Suppressor macrophage (primary cell): Measurements from ENCODE around the gene ADGRG3.

Source experiments
- DNase-seq, 4 experiments: peaks; one replicate each; pipeline ENCODE4 v3.0.0-alpha.2; 2020 to 2022

ADGRG3 gene

GRCh38 chr16:57630931-57631845, 36.9 kb upstream of the ADGRG3 start:
- no peak for DNase-seq

DNA sequence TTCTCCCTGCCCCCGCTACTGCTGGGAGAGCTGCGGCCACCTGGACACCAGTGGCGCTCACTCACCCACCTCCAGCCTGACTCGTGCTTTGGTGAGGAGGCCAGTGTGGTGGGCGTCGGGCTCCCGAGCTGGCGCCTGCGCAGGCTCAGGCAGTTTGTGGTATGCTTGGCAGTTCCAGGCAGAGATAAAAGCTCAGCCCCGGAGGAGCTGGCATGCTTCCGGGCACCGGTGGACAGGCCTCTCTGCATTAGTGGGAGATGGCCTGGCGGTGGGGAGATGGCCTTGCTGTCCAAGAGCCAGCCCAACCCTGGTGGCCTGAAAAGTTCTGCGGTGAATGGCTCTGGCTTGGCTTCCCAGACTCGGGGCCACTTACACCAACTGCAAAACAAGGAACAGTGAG, 35.5 kb upstream of the ADGRG3 start:
- no peak for DNase-seq

DNA sequence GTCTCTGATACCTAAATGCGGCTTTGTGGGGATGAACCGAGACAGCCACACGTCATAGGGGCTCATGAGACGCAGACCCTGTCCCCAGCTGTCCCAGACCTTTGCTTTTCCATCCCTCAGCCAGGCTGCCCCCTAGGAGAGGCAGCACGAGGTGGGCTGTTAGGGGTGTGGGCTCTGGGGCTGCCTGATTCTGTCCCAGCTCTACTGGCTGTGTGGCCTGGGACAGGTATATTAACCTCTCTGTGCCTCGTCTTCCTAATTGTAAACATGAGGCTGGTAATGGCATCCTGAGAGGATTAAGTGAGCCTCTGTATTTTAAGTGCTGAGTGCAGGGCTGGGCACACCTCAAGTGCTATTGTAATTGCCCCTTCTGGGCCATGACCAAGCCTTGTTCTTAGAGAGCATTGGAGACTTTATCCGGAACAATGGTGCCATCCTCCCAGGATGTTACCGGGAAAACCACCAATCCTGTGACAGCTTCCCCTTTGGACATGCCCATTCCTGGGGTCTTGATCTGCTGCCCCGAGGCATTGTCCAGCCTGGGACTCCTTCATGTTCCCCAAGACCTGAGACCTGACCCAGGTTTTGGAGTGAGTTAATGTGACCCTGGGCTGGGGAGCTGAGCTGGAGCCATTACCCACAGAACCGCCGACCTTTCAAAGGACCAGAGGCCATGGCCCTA, 34.6 kb upstream of the ADGRG3 start:
- DNase-seq = no peak

DNA sequence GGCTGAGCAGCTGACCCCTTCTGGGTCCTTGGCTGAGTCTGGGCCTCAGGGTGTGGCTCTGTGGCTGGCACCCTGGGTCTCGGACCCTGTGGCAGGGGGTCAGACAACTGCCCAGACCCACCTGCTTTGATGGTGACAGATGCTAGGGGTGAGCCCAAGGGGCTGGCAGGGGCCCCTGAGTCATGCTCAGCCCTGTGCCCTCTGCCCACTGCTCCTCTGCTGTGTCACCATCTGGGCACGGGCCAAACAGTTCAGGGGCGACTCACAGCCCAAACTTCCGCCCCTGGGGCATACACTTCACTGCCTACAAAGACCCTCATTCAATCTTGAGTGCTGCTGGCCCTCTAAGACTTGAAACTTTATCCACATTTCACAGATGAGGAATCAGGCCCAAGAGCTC, 33.9 kb upstream of the ADGRG3 start:
- peak in 1 of 4 experiments; percentile 22 for DNase-seq

- DNase-seq = no peak
Measured at GRCh38 chr16:57635266-57636097, 32.6 kb upstream of the ADGRG3 start.

GRCh38 chr16:57636184-57636583, 31.9 kb upstream of the ADGRG3 start:
- DNase-seq = no peak

DNA sequence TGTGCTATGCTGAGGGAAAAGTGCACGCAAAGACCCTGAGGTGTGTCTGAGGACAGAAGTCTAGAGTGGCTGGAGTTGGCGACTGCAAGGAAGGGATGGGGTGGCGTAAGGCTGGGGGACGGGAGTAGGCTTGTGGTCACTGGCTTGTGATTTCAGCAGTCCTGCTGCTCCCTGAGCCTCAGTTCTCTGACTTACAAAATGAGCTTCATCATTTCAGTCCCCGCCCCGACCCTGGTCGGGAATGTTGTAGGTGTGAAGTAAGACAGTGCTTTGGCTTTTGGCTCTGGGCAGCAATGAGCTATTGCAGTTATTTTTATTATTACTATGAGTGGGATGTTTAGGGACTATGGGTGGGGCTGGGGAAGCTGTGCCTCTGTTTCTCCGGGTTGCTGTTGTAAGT, 31.1 kb upstream of the ADGRG3 start:
- DNase-seq = no peak

DNA sequence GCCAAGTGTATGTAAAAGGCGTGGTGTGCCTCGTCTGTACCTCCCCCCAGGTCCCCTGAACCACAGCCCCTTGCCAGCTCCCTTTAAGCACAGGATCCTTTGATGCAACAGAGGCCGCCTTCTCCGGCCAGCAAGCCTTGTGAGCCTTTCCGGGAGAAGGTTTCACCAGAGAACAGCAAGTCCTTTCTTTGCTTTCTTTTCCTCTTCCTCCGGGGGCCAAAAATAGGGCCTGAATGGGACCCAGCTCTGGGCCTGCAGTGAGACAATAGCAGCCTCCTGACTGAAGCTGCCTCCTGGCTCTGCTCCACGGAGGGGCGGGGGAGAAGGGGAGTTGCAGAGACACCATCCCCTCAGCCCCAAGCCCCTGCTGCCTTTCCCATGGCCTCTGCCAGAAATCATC, 30.7 kb upstream of the ADGRG3 start:
- DNase-seq = no peak

DNA sequence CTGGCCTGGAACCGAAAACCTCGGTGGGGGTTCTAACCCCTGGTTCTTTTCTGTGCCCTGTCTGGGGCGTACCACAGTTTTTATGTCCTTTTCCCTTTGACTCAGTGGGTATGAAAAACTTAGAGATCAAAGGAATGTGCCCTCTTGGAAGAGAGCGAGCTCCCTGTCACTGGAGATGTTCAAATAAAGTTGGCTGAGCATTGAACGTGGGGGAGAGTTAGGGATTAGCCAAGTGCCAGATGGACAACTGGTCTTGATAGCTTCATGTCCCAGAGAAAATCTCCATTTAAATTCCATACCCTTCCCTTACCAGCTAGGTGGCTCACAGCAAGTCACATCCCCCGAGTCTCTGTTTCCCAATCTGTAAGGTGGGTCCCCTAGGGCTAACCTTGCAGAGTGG, 30.1 kb upstream of the ADGRG3 start:
- no peak for DNase-seq

GRCh38 chr16:57638381-57638780, 29.7 kb upstream of the ADGRG3 start:
- no peak for DNase-seq

DNA sequence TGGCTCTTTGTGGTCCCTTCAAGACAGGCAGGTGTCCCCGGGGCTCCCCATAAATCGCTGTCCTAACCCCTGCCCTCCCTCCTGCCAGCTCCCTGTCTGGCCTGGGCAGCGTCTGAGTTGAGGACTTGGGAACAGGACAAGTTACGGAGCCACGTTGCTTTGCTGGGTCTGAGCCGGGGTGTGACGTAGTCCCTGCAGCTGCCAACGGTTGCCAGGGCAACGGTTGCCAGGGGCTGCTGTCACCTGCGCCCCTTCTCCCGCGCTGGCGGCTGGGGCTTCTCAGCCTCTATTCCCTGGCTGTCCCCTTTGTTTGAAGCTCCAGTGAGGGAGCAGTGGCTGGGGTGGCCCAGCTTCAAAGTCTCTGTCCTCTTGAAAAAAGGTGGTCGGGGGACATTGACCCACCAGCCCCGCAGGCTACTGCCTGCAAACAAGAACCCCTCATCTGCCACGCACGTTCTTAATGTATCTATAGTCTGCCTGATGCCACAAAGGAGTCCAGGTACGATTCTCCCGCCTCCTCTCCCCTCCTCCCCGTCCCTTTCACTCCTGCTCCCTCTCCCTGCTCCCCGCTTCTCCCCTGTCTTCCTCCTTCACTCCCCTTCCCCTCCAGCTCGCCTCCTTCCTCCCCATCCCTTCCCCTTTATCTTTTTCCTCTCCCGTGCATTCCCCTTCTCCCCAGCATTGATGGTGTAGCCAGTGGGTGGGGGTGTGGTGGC, 28.8 kb upstream of the ADGRG3 start:
- no peak for DNase-seq

GRCh38 chr16:57640185-57640584, 27.9 kb upstream of the ADGRG3 start:
- DNase-seq = no peak

- DNase-seq = no peak
Measured at GRCh38 chr16:57640612-57641011, 27.5 kb upstream of the ADGRG3 start.

DNA sequence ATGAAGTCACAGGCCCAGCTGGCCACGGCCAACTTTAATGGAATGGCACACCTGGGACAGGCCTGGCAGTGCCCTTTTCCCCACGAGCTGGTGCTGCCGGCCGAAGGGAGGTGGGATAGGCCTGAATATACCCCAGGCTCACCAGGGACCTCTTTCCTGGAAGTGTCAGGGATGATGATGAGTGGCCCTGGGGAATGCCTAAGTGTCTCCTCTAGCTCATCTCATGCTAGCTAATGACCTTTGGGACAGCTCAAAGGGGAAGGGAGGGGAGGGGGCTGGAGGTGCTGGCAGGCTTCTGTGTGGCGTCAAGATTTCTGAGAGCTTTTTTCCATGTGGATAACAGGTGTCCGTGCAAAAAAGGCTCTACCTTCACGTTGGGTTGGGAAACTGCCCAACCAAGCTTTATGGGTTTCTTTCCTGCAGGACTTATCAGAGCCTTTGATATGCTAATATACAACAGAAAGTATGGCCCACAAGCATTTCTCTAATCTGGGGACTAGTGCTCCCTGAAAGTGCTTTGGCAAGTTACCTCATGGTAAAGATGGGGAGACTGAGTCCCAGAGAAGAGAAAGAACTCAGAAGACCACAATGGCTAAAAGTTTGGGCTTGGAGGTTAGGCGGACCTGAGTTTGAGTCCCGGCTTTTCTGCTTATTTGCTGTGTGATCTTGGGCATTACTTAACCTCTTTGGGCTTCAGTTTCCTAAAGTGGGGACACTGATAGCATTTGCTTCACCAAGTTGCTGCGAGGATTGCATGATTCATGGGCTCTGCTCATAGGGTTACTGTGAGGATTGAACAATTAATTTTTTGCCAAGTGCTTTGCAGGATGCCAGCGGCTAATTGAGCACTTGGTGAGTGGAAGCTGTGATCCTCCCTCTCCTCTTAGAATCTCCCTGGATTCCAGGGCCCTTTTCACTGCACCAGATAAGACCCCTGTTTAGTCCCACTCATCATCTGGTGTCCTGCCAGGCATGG, 25.7 kb upstream of the ADGRG3 start:
- DNase-seq = no peak

GRCh38 chr16:57643147-57643874, 24.8 kb upstream of the ADGRG3 start:
- peak in 3 of 4 experiments; percentile 33 to 45 (median 42) for DNase-seq

DNA sequence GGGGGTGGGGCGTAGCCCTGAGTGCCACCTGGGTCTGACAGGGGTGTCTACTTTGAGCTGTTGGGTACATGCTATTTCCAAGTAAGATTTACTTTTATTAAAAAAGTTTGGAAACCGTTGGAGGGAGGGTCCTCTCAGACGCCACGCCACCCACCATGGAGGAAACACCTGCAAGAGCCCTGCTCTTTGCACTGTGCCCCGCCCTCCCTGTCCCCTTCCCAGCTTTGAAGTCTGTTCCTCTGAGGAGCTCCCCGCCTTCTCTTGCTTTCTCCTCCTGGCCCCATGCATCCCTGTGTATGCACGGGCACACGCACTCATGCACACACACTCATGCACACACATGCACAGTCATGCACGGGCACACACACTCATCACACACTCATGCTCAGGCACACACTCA, 24.2 kb upstream of the ADGRG3 start:
- no peak for DNase-seq

DNA sequence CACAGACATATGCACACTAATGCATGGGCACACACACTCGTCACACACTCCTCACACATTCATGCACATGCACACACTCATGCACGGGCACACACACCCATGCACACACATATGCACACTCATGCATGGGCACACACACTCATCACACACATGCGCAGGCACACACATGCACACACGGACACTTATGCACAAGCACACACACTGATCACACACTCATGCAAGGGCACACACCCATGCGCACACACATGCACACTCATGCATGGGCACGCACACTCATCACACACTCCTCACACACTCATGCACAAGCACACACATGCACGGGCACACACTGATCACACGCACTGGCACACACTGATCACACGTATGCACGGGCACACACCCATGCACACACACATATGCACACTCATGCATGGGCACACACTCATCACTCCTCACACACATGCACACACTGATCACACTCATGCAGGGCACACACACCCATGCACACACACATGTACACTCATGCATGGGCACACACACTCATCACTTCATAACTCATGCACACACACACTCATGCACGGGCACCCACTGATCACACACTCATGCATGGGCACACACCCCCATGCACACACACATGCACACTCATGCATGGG, 23.6 kb upstream of the ADGRG3 start:
- no peak for DNase-seq

DNA sequence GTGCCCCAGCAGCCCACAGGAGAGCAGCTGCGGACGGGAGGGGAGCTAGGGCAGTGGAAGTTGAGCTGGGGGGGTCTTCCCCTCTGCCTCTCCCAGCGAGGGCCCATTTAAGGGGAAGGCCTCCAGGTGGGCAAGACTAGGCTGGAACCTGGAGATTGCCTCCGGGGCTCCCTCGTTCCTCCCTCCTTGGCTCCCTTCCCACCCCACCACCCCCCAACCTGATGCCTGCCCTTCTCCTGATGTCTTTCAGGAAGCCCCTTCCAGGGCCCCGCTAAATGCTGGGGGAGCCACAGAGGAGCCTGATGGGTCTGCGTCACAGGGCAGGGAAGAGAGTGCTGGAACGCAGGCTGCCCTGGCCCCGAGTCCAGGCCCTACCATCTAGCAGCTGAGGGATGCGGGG, 22.9 kb upstream of the ADGRG3 start:
- no peak for DNase-seq

GRCh38 chr16:57645691-57646387, 22.3 kb upstream of the ADGRG3 start:
- DNase-seq = no peak
